22Rv1 (cell line): ENCODE results near the gene INPP5A.
A peak's percentile ranks its signal among the peaks of the same experiment; 100 is the strongest.

Experiments
- H3K27ac ChIP-seq: fragments of 450-650 bp; 2 replicates; pipeline ENCODE4 v1.5.1; 2017
- ZFX ChIP-seq: fragments of 450-650 bp; IDR thresholded peaks from 2 replicates; pipeline ENCODE4 v1.6.1; 2017; ENCODE audit warnings: antibody characterized with exemption, borderline replicate concordance
- TF ChIP-seq, protein P1 (sequence below): fragments of 450-650 bp; IDR thresholded peaks from 2 replicates; pipeline ENCODE4 v1.5.1; 2017; ENCODE audit warnings: mild to moderate bottlenecking

The INPP5A gene

DNA sequence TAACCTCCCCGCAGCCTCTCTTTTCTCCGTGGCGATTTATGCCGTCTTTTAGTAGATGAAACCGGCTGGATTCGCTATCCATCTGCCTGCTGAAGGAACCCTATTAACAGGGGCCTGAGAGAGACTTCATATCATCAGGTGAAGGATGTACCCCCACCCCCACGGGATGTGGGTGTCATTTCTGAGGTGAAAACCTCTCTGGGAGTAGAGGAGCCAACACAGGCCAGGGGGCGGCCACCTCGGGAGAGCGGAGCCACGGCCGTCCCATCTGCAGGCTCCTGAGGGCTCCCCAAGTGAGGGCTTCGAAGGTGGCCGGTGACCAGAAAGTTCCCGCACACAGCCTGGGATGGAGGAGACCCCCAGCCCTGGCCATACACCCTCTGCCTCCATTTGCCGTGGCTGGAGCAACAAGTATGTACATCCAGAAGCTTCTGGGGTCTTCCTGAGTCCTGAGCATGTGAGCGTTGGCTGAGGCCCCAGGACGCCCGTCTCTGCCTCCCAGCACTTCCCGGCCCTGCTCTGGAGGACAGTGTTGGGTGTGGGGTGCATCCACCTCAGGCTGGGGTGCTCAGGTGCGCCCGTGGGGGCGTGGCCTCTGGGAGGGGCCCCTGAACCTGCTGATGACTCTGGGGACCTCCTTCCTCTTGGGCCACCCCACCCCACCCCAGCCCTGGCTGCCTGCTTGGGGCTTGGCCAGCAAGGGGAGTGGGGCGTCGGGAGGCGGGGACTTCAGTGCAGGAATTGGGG lies 163.7 kb downstream of the INPP5A start:
- H3K27ac ChIP-seq = no peak overlapping the region
- TF ChIP-seq, protein P1, sequence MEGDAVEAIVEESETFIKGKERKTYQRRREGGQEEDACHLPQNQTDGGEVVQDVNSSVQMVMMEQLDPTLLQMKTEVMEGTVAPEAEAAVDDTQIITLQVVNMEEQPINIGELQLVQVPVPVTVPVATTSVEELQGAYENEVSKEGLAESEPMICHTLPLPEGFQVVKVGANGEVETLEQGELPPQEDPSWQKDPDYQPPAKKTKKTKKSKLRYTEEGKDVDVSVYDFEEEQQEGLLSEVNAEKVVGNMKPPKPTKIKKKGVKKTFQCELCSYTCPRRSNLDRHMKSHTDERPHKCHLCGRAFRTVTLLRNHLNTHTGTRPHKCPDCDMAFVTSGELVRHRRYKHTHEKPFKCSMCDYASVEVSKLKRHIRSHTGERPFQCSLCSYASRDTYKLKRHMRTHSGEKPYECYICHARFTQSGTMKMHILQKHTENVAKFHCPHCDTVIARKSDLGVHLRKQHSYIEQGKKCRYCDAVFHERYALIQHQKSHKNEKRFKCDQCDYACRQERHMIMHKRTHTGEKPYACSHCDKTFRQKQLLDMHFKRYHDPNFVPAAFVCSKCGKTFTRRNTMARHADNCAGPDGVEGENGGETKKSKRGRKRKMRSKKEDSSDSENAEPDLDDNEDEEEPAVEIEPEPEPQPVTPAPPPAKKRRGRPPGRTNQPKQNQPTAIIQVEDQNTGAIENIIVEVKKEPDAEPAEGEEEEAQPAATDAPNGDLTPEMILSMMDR = no peak
- TF ChIP-seq ZFX = no peak

DNA sequence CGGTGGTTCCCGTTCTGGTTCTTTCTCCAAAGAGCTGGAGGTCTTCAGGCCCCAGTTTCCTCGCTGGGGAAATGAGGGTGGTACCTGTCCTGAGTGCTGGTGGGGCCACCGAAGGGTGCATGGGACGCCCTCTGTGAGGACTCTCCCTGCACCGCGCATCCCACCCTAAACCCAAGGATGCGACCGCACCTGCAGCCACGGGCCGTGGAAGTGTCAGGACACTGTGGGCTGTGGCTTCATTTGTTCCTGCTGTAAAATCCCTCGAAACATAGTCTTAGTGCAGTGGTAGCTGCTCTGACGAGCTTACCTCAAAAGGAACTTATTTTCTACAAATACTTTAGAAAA lies 164.2 kb downstream of the INPP5A start:
- TF ChIP-seq, protein P1 = no peak
- TF ChIP-seq ZFX = no peak
- peak overlapping the region; percentile 79; the same call in 1 of the 2 replicates for H3K27ac ChIP-seq

DNA sequence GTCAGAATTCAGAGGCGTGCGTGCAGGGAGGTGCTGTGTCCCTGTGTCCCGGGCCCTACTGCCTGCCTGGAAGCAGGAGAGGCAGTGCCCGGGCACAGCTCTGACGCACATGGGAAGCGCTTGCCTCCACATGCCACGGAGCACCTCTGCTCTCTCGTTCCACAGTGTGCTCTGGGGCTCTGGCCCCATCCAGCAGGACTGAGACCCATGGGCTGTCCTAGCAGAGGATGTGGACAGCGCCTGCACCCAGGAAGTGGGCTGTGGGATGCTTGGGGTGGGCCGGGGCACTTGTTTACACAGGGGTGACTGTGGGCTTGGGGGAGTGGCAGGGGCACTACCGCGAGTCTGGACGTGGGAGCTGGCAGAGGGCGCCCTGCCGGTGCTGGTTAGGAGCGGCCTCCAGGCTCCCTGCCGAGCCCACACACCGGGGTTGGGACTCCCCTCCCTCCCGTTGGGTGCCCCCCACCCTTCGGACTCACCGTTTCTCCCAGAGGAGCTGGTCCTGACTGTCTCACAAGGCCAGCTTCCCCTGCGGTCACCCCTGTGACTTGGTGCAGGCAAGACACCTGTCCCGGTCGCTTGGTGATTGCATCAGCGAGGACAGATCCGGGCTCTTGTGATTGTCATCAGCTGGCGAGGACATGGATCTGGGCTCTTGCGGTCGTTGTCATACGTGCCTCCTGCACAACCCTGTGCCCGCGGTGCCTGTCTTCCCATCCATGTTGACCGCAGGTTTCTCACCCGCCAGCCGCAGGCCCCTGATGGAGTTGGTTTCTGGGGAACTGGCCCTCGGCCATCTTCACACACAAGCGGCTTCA lies 165.2 kb downstream of the INPP5A start:
- no peak for TF ChIP-seq ZFX
- TF ChIP-seq, protein P1 = no peak
- H3K27ac ChIP-seq = peak overlapping the region; percentile 79

DNA sequence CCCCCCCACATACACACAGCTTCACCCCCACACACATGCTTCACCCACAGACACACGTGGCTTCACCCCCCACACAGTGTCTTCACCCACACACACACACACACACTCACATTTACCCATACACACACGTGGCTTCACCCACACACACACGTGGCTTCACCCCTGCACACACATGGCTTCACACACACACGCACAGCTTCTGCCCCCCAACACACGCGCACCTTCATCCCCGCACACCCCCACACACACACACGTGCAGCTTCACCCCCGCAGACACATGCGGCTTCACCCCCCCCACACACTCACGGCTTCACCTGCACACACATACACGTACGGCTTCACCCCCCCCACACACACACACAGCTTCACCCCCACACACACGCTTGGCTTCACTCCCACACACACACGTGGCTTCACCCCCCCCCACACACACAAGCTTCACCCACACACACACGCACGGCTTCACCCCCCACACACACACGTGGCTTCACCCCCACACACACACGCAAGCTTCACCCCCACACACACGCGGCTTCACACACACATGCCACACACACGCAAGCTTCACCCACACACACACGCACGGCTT lies 165.9 kb downstream of the INPP5A start:
- peak overlapping the region; percentile 79 for H3K27ac ChIP-seq
- TF ChIP-seq ZFX = no peak
- TF ChIP-seq, protein P1 = no peak

DNA sequence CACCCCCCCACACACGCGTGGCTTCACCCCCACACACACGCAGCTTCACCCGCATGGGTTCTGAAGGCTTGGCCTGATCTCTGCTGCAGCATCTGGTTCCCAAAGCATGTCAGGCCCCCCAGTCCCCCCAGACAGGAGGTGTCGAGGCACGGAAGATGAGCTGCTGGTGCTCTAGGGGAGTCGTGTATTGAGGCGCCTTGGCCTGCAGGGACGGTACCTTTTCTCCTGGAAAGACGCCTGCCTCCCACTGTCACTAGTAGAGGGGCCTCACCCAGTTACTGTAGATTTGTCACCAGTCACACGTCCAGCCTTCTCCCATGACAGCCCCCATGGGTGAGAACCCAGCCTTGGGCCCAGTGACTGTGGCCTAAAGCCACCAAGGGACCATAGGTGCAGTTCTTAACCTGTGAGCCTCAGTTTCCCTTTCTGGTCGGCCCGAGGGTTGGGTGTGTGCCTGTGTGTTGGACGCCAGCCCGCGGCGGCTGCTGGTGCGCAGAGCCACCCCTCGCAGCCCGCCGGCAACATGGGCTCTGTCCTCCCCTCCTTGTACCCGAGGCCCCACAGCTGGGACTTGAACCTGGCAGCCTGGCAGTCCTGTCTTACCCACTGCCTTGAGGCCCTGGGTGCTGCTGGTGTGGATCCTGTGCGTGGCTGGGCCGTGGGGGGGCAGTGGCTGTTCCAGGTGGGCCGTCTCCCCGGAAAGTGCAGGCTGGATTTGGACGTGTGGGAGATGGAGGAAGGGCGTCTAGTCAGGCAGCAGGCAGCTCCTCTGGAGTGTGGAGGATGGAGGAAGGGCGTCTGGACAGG lies 166.6 kb downstream of the INPP5A start:
- H3K27ac ChIP-seq = peak overlapping the region; percentile 77
- no peak for TF ChIP-seq ZFX
- TF ChIP-seq, protein P1 = no peak

DNA sequence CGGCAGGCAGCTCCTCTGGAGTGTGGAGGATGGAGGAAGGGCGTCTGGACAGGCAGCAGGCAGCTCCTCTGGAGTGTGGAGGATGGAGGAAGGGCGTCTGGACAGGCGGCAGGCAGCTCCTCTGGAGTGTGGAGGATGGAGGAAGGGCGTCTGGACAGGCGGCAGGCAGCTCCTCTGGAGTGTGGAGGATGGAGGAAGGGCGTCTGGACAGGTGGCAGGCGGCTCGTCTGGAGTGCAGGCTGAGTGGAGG lies 167.2 kb downstream of the INPP5A start:
- peak overlapping the region; percentile 77 for H3K27ac ChIP-seq

DNA sequence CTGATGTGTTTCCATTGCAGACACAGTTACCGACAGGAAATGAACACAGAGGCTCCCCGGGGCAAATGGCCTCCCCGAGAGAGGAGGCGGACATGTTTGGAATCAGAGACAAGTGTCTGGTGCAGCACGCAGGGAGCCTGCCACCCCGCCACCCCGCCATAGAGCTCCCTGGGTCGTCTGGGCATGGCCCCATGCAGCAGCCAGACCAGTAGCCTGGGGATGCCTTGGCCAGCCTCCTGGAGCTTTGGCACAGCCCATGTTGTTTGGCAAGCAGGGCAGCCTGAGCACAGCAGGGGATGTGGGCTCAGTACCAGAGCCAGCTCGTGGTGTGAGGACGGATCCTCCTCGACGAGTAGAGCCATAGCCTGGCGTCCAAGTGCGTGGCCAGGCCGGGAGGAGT lies 167.6 kb downstream of the INPP5A start:
- no peak for TF ChIP-seq ZFX
- TF ChIP-seq, protein P1 = no peak
- peak overlapping the region; percentile 77 for H3K27ac ChIP-seq
